Measurements from ENCODE around the gene MYOZ2.
"Not testable (repeated sequence)": the region's sequence is repeated elsewhere in the genome, so short reads cannot be mapped to it uniquely, and the experiment has no call there.

DNA sequence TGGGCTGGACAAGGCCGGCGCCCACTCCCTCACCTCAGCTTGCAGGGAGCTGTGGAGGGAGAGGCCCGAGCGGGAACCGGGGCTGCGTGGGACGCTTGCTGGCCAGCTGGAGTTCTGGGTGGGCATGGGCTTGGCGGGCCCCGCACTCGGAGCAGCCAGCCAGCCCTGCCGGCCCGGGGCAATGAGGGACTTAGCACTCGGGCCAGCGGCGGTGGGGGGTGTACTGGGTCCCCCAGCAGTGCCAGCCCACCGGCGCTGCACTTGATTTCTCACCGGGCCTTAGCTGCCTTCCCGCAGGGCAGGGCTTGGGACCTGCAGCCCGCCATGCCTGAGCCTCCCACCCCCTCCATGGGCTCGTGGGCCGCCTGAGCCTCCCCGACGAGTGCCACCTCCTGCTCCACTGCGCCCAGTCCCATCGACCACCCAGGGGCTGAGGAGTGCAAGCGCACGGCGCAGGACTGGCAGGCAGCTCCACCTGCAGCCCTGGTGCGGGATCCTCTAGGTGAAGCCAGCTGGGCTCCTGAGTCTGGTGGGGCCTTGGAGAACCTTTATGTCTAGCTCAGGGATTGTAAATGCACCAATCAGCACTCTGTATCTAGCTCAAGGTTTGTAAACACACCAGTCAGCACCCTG is 38.2 kb downstream of the MYOZ2 start:
- TF ChIP-seq, protein P1, sequence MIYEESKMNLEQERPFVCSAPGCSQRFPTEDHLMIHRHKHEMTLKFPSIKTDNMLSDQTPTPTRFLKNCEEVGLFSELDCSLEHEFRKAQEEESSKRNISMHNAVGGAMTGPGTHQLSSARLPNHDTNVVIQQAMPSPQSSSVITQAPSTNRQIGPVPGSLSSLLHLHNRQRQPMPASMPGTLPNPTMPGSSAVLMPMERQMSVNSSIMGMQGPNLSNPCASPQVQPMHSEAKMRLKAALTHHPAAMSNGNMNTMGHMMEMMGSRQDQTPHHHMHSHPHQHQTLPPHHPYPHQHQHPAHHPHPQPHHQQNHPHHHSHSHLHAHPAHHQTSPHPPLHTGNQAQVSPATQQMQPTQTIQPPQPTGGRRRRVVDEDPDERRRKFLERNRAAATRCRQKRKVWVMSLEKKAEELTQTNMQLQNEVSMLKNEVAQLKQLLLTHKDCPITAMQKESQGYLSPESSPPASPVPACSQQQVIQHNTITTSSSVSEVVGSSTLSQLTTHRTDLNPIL (CRISPR knock-in tag; IDR thresholded peaks at IDR 0.05; ENCODE audit: low read depth) = not testable (repeated sequence)
- TF ChIP-seq ESRRG (CRISPR knock-in tag; IDR thresholded peaks at IDR 0.05); GLIS3 (CRISPR knock-in tag; IDR thresholded peaks at IDR 0.05); BACH2 (CRISPR knock-in tag; IDR thresholded peaks at IDR 0.05; ENCODE audit: borderline replicate concordance); ISL1 (CRISPR knock-in tag; IDR thresholded peaks at IDR 0.05); RARB (CRISPR knock-in tag; IDR thresholded peaks at IDR 0.05); ZFP3 (CRISPR knock-in tag; IDR thresholded peaks at IDR 0.05): not testable (repeated sequence)
- TF ChIP-seq, protein P2, sequence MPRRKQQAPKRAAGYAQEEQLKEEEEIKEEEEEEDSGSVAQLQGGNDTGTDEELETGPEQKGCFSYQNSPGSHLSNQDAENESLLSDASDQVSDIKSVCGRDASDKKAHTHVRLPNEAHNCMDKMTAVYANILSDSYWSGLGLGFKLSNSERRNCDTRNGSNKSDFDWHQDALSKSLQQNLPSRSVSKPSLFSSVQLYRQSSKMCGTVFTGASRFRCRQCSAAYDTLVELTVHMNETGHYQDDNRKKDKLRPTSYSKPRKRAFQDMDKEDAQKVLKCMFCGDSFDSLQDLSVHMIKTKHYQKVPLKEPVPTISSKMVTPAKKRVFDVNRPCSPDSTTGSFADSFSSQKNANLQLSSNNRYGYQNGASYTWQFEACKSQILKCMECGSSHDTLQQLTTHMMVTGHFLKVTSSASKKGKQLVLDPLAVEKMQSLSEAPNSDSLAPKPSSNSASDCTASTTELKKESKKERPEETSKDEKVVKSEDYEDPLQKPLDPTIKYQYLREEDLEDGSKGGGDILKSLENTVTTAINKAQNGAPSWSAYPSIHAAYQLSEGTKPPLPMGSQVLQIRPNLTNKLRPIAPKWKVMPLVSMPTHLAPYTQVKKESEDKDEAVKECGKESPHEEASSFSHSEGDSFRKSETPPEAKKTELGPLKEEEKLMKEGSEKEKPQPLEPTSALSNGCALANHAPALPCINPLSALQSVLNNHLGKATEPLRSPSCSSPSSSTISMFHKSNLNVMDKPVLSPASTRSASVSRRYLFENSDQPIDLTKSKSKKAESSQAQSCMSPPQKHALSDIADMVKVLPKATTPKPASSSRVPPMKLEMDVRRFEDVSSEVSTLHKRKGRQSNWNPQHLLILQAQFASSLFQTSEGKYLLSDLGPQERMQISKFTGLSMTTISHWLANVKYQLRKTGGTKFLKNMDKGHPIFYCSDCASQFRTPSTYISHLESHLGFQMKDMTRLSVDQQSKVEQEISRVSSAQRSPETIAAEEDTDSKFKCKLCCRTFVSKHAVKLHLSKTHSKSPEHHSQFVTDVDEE (CRISPR knock-in tag; IDR thresholded peaks at IDR 0.05) = not testable (repeated sequence)
- TF ChIP-seq, protein P3, sequence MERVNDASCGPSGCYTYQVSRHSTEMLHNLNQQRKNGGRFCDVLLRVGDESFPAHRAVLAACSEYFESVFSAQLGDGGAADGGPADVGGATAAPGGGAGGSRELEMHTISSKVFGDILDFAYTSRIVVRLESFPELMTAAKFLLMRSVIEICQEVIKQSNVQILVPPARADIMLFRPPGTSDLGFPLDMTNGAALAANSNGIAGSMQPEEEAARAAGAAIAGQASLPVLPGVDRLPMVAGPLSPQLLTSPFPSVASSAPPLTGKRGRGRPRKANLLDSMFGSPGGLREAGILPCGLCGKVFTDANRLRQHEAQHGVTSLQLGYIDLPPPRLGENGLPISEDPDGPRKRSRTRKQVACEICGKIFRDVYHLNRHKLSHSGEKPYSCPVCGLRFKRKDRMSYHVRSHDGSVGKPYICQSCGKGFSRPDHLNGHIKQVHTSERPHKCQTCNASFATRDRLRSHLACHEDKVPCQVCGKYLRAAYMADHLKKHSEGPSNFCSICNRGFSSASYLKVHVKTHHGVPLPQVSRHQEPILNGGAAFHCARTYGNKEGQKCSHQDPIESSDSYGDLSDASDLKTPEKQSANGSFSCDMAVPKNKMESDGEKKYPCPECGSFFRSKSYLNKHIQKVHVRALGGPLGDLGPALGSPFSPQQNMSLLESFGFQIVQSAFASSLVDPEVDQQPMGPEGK (CRISPR knock-in tag; IDR thresholded peaks at IDR 0.05; ENCODE audit: borderline replicate concordance) = not testable (repeated sequence)
- TF ChIP-seq, protein P4, sequence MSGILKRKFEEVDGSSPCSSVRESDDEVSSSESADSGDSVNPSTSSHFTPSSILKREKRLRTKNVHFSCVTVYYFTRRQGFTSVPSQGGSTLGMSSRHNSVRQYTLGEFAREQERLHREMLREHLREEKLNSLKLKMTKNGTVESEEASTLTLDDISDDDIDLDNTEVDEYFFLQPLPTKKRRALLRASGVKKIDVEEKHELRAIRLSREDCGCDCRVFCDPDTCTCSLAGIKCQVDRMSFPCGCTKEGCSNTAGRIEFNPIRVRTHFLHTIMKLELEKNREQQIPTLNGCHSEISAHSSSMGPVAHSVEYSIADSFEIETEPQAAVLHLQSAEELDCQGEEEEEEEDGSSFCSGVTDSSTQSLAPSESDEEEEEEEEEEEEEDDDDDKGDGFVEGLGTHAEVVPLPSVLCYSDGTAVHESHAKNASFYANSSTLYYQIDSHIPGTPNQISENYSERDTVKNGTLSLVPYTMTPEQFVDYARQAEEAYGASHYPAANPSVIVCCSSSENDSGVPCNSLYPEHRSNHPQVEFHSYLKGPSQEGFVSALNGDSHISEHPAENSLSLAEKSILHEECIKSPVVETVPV (CRISPR knock-in tag; IDR thresholded peaks at IDR 0.05) = not testable (repeated sequence)

Data from SK-N-SH treated with all-trans-retinoic acid at 6 μM for 48 hours (cell line).